Ascending aorta (tissue), 2 donors: Measurements from ENCODE around the gene FBH1. TPM values are rescaled to one million over a fixed set of nuclear protein-coding genes. Genes with fewer than 3 reads are reported as not detected.
"Not testable (repeated sequence)": the region's sequence is repeated elsewhere in the genome, so short reads cannot be mapped to it uniquely, and the experiment has no call there.

Experiments
- DNase-seq, 2 donors: peaks; one replicate each; pipeline ENCODE4 v3.0.0-alpha.2; 2019; ENCODE audit warnings: low spot score in 2 of 2
- H3K27ac ChIP-seq, 2 donors: fragments of 200-600 bp; sonication (generic); one replicate each; pipeline ENCODE4 v1.5.1; 2016 to 2017; ENCODE audit warnings: mild to moderate bottlenecking in 1 of 2
- H3K27me3 ChIP-seq: fragments of 200-600 bp; sonication (generic); one replicate; pipeline ENCODE4 v1.5.1; 2017
- H3K36me3 ChIP-seq, 2 donors: fragments of 200-600 bp; sonication (generic); one replicate each; pipeline ENCODE4 v1.5.1; 2016
- H3K4me1 ChIP-seq, 2 donors: fragments of 200-600 bp; sonication (generic); one replicate each; pipeline ENCODE4 v1.5.1; 2016 to 2017; ENCODE audit warnings: mild to moderate bottlenecking in 1 of 2
- H3K4me3 ChIP-seq, 2 donors: fragments of 200-600 bp; sonication (generic); one replicate each; pipeline ENCODE4 v1.5.1; 2016 to 2017; ENCODE audit warnings: mild to moderate bottlenecking in 1 of 2
- H3K9me3 ChIP-seq, 2 donors: fragments of 200-600 bp; sonication (generic); one replicate each; pipeline ENCODE4 v1.5.1; 2016
- intact Hi-C: fragments of 100-400 bp; cut with DNase I; formaldehyde crosslinking; loops from one replicate; pipeline ENCODE4 v1.15.1; 2023
- total RNA-seq: library from RNA; depleted of rRNA; stranded (reverse); fragments of >200 nt; gene quantifications from one replicate; pipeline ENCODE4 v1.1.0, GENCODE V29; 2016
- TF ChIP-seq, protein P1 (sequence below), 3 experiments: fragments of 200-600 bp in 2 of 3; fragments of 450-650 bp in 1 of 3; sonication (generic) in 2 of 3; IDR thresholded peaks; one replicate each; pipeline ENCODE4 v1.5.1; 2016 to 2019; ENCODE audit warnings: antibody characterized with exemption in 3 of 3, mild to moderate bottlenecking in 1 of 3, moderate library complexity in 1 of 3

FBH1 gene
- total RNA-seq, 1 donor from 2014 or later = 43.0 TPM

DNA sequence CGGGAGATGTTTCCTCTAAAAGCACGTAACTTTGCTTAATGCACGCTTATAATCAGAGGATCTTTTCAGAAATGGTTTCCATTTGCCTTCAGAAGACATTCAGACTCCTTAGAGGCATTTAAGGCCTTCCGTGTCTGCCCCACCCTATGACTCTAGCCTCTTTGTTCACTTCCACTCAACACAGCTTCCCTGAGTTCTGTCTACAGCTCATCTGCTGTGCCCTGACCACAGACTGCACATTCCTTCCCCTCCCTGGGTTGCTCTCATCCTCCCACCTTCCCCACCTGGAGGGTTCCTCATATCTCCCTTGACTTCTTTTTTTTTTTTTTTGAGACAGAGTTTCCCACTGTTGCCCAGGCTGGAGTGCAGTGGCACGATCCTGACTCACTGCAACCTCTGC lies 16.6 kb downstream of the FBH1 start:
- no peaks in the 10 kb centered on the region for H3K27me3 ChIP-seq
- no peaks in the 10 kb centered on the region for H3K4me1 ChIP-seq
- H3K27ac ChIP-seq = no peak overlapping the region
- peaks cover 46 to 57% of the 10 kb centered on the region in 2 donors for H3K36me3 ChIP-seq
- intact Hi-C loops = no loop called here
- no peaks in the 10 kb centered on the region for H3K9me3 ChIP-seq
- TF ChIP-seq, protein P1, sequence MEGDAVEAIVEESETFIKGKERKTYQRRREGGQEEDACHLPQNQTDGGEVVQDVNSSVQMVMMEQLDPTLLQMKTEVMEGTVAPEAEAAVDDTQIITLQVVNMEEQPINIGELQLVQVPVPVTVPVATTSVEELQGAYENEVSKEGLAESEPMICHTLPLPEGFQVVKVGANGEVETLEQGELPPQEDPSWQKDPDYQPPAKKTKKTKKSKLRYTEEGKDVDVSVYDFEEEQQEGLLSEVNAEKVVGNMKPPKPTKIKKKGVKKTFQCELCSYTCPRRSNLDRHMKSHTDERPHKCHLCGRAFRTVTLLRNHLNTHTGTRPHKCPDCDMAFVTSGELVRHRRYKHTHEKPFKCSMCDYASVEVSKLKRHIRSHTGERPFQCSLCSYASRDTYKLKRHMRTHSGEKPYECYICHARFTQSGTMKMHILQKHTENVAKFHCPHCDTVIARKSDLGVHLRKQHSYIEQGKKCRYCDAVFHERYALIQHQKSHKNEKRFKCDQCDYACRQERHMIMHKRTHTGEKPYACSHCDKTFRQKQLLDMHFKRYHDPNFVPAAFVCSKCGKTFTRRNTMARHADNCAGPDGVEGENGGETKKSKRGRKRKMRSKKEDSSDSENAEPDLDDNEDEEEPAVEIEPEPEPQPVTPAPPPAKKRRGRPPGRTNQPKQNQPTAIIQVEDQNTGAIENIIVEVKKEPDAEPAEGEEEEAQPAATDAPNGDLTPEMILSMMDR (IDR thresholded peaks at IDR 0.05) = no peak
- no peak for DNase-seq
- H3K4me3 ChIP-seq = no peak overlapping the region

DNA sequence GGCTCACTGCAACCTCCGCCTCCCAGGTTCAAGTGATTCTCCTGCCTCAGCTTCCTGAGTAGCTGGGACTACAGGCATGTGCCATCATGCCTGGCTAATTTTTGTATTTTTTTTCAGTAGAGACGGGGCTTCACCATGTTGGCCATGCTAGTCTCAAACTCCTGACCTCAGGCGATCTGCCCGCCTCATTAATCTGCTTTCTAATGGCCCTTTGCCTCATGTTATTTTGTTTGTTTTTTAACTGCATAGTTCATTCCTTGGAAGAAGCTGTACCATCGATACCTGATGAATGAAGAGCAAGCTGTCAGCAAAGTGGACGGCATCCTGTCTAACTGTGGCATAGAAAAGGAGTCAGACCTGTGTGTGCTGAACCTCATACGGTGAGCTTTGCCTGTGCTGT lies 18.6 kb downstream of the FBH1 start:
- intact Hi-C loops, DNase-seq: not testable (repeated sequence)

DNA sequence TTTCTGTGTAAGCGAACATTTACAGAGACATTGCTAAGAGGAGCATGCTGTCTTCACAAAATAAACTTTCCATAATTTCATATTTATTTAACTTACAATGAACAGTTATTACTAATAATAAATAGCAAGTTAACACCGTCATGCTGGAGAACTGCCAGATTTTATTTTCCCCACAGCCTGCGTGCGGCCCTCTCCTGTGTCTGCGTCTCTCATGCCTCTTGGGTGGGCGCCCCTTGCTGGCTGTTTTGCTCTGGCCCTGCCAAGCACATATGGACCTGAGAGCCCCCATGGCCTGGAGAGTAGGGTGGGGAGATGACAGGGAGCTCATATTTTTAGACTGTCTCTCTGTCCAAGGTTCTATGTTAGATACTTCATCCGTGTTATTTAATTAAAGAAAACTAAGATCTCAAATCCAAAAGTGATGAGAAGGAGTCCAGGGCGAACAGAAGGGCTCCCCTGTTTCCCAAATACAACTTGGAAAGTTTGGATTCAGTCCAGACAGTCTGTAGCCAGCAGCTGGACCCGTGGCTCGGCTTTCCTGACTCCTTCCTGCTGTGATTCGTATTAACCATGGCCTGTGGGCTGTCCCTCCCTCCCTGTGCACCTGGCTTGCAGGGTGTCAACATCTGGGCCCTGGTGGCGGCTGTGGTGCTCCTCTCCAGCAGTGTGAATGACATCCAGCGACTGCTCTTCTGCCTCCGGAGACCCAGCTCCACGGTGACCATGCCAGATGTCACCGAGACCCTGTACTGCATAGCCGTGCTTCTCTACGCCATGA lies 20.5 kb downstream of the FBH1 start:
- Histone ChIP-seq H3K4me1 (no peaks in the 10 kb centered on the region), H3K36me3 (peaks cover 81 to 88% of the 10 kb centered on the region in 2 donors)
- intact Hi-C loops = no loop called here

More for the DNA sequence above, 18.6 kb downstream of the FBH1 start:
- H3K4me3 ChIP-seq, H3K27me3 ChIP-seq, H3K9me3 ChIP-seq, H3K4me1 ChIP-seq, H3K27ac ChIP-seq: not testable (repeated sequence)
- H3K36me3 ChIP-seq = peaks cover 63 to 74% of the 10 kb centered on the region in 2 donors

DNA sequence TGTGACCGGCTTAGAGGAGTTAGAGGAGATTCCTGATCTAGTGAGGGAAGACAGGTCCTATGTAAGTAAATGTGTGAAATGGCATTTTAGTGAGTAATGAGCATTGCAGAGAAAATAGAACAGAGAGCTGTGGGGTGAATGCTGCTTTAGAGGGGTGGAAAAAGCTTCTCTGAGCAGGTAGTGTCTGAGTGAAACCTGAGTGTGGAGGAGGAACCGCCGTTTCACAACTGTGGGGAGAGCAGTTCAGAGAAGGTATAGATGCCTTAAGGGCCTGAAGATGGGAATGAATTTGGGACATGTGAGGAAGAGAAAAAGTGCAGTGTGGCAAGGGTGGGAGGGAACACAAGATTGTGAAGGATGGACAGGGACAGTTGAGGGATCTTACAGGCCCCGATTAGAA lies 21.6 kb downstream of the FBH1 start:
- no peaks in the 10 kb centered on the region for H3K27me3 ChIP-seq
- H3K4me3 ChIP-seq = no peak overlapping the region
- intact Hi-C loops = no loop called here
- no peaks in the 10 kb centered on the region for H3K9me3 ChIP-seq
- no peak for DNase-seq
- TF ChIP-seq, protein P1 (IDR thresholded peaks at IDR 0.05) = no peak
- no peak overlapping the region for H3K27ac ChIP-seq
- H3K4me1 ChIP-seq = no peaks in the 10 kb centered on the region
- H3K36me3 ChIP-seq = peaks cover 86 to 91% of the 10 kb centered on the region in 2 donors

More for the DNA sequence above, 20.5 kb downstream of the FBH1 start:
- H3K27me3 ChIP-seq = no peaks in the 10 kb centered on the region
- H3K9me3 ChIP-seq = no peaks in the 10 kb centered on the region
- no peak for DNase-seq
- H3K27ac ChIP-seq = no peak overlapping the region
- no peak overlapping the region for H3K4me3 ChIP-seq
- TF ChIP-seq, protein P1 (IDR thresholded peaks at IDR 0.05) = no peak

DNA sequence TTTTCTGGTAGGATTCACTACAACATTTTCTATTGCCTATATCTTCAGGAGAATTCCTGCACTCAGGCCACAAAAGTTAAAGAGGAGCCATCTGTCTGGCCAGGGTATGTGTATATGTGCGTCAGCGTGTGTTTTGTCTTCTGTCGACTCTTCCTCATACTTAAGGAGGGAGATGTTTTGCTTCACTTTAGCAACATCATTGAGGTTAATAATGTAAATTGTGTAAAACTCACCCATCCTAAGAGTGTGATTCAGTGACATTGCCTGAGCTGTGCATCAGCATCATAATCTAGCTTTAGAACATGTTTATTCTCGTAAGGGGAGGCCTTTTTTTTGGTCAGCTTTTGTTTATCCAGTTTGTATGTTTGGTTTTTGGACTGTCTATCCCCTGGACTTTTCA lies 23.7 kb downstream of the FBH1 start:
- Histone ChIP-seq H3K27ac (no peak overlapping the region), H3K36me3 (peaks cover 93 to 97% of the 10 kb centered on the region in 2 donors), H3K4me3 (no peak overlapping the region), H3K27me3 (no peaks in the 10 kb centered on the region), H3K9me3 (no peaks in the 10 kb centered on the region), H3K4me1 (no peaks in the 10 kb centered on the region)
- intact Hi-C loops = no loop called here
- no peak for DNase-seq
- TF ChIP-seq, protein P1 (IDR thresholded peaks at IDR 0.05) = no peak

DNA sequence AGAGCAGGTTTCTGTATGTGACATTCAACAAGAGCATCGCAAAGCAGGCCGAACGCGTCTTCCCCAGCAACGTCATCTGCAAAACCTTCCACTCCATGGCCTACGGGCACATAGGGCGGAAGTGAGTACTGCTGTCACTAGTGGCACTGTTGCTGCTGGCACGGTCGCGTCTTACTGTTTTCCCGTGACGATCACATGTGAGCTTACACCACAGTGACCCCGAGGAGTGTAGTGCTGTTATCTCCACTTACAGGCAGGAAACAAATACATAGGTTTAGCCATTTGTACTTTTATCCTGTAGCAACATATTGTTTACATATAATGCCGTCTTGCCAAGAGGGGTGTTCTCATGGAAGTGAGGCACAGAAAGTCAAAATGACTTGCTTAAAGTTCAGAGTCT lies 25.4 kb downstream of the FBH1 start:
- Histone ChIP-seq H3K4me1 (no peaks in the 10 kb centered on the region), H3K9me3 (no peaks in the 10 kb centered on the region), H3K4me3 (no peak overlapping the region), H3K36me3 (peaks cover 94 to 95% of the 10 kb centered on the region in 2 donors), H3K27me3 (no peaks in the 10 kb centered on the region), H3K27ac (no peak overlapping the region)
- intact Hi-C loops = no loop called here
- TF ChIP-seq, protein P1 (IDR thresholded peaks at IDR 0.05) = no peak
- no peak for DNase-seq
